Measurements from ENCODE around the gene KANSL1. TPM values are rescaled to one million over a fixed set of nuclear protein-coding genes. Genes with fewer than 3 reads are reported as not detected.
A peak's percentile ranks its signal among the peaks of the same experiment; 100 is the strongest.

Gene KANSL1
- total and polyA plus RNA-seq, 2 experiments from 2014 or later, result 49.0 to 206 TPM

DNA sequence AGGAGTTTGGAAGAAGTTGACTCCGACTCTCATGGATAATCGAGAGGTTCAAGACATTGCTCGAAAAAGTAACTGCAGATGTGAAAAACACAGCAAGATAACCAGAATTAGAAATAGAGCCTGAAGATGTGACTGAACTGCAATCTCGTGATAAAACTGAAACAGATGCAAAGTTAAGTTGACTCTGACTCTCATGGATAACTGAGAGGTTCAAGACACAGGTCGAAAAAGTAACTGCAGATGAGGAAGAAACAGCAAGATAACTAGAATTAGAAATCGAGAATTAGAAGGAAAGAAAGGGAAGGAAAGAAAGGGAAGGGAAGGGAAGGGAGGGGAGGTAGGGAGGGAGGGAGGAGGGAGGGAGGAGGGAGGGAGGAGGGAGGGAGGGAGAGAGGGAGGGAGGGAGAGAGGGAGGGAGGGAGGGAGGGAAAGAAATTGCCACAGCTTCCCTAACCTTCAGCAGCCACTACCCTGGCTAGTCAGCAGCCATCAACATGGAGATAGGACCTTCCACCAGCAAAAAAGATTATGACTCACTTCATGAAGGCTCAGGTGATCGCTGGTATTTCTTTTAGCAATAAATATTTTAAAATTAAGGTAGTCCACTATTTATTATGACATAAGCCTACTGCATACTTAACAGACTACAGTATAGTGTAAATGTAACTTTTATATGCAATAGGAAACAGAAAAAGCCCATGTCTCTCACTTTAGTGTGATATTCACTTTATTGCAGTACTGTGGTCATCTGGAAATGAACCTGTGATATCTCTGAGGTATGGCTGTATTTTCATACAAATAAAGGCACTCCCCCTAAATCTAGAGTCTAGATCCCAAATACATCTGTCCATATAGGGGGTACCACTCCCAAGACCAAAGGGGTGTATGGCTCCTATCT lies 68.3 kb downstream of the KANSL1 start:
- H3K36me3 Mint-ChIP-seq (ENCODE audit: low read depth), result no peaks in the 10 kb centered on the region
- TF ChIP-seq CREB1 (CRISPR knock-in tag; IDR thresholded peaks at IDR 0.05; ENCODE audit: low read depth), result no peak
- TF ChIP-seq, protein P1, sequence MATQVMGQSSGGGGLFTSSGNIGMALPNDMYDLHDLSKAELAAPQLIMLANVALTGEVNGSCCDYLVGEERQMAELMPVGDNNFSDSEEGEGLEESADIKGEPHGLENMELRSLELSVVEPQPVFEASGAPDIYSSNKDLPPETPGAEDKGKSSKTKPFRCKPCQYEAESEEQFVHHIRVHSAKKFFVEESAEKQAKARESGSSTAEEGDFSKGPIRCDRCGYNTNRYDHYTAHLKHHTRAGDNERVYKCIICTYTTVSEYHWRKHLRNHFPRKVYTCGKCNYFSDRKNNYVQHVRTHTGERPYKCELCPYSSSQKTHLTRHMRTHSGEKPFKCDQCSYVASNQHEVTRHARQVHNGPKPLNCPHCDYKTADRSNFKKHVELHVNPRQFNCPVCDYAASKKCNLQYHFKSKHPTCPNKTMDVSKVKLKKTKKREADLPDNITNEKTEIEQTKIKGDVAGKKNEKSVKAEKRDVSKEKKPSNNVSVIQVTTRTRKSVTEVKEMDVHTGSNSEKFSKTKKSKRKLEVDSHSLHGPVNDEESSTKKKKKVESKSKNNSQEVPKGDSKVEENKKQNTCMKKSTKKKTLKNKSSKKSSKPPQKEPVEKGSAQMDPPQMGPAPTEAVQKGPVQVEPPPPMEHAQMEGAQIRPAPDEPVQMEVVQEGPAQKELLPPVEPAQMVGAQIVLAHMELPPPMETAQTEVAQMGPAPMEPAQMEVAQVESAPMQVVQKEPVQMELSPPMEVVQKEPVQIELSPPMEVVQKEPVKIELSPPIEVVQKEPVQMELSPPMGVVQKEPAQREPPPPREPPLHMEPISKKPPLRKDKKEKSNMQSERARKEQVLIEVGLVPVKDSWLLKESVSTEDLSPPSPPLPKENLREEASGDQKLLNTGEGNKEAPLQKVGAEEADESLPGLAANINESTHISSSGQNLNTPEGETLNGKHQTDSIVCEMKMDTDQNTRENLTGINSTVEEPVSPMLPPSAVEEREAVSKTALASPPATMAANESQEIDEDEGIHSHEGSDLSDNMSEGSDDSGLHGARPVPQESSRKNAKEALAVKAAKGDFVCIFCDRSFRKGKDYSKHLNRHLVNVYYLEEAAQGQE (IDR thresholded peaks at IDR 0.05; ENCODE audit: unreplicated experiment), result no peak
- TF ChIP-seq ZNF331 (CRISPR knock-in tag; IDR thresholded peaks at IDR 0.05; ENCODE audit: low read depth), result no peak
- TF ChIP-seq ZNF114 (CRISPR knock-in tag; IDR thresholded peaks at IDR 0.05), result no peak
- TF ChIP-seq, protein P2, sequence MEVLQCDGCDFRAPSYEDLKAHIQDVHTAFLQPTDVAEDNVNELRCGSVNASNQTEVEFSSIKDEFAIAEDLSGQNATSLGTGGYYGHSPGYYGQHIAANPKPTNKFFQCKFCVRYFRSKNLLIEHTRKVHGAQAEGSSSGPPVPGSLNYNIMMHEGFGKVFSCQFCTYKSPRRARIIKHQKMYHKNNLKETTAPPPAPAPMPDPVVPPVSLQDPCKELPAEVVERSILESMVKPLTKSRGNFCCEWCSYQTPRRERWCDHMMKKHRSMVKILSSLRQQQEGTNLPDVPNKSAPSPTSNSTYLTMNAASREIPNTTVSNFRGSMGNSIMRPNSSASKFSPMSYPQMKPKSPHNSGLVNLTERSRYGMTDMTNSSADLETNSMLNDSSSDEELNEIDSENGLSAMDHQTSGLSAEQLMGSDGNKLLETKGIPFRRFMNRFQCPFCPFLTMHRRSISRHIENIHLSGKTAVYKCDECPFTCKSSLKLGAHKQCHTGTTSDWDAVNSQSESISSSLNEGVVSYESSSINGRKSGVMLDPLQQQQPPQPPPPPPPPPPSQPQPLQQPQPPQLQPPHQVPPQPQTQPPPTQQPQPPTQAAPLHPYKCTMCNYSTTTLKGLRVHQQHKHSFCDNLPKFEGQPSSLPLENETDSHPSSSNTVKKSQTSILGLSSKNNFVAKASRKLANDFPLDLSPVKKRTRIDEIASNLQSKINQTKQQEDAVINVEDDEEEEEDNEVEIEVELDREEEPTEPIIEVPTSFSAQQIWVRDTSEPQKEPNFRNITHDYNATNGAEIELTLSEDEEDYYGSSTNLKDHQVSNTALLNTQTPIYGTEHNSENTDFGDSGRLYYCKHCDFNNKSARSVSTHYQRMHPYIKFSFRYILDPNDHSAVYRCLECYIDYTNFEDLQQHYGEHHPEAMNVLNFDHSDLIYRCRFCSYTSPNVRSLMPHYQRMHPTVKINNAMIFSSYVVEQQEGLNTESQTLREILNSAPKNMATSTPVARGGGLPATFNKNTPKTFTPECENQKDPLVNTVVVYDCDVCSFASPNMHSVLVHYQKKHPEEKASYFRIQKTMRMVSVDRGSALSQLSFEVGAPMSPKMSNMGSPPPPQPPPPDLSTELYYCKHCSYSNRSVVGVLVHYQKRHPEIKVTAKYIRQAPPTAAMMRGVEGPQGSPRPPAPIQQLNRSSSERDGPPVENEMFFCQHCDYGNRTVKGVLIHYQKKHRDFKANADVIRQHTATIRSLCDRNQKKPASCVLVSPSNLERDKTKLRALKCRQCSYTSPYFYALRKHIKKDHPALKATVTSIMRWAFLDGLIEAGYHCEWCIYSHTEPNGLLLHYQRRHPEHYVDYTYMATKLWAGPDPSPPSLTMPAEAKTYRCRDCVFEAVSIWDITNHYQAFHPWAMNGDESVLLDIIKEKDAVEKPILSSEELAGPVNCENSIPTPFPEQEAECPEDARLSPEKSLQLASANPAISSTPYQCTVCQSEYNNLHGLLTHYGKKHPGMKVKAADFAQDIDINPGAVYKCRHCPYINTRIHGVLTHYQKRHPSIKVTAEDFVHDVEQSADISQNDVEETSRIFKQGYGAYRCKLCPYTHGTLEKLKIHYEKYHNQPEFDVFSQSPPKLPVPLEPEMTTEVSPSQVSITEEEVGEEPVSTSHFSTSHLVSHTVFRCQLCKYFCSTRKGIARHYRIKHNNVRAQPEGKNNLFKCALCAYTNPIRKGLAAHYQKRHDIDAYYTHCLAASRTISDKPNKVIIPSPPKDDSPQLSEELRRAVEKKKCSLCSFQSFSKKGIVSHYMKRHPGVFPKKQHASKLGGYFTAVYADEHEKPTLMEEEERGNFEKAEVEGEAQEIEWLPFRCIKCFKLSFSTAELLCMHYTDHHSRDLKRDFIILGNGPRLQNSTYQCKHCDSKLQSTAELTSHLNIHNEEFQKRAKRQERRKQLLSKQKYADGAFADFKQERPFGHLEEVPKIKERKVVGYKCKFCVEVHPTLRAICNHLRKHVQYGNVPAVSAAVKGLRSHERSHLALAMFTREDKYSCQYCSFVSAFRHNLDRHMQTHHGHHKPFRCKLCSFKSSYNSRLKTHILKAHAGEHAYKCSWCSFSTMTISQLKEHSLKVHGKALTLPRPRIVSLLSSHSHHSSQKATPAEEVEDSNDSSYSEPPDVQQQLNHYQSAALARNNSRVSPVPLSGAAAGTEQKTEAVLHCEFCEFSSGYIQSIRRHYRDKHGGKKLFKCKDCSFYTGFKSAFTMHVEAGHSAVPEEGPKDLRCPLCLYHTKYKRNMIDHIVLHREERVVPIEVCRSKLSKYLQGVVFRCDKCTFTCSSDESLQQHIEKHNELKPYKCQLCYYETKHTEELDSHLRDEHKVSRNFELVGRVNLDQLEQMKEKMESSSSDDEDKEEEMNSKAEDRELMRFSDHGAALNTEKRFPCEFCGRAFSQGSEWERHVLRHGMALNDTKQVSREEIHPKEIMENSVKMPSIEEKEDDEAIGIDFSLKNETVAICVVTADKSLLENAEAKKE (CRISPR knock-in tag; IDR thresholded peaks at IDR 0.05), result no peak
- no peak for TF ChIP-seq EZH2 (IDR thresholded peaks at IDR 0.05; ENCODE audit: low read depth, unreplicated experiment)
- TF ChIP-seq POLR2AphosphoS5 (IDR thresholded peaks at IDR 0.05; ENCODE audit: low read depth), result no peak
- TF ChIP-seq, protein P3, sequence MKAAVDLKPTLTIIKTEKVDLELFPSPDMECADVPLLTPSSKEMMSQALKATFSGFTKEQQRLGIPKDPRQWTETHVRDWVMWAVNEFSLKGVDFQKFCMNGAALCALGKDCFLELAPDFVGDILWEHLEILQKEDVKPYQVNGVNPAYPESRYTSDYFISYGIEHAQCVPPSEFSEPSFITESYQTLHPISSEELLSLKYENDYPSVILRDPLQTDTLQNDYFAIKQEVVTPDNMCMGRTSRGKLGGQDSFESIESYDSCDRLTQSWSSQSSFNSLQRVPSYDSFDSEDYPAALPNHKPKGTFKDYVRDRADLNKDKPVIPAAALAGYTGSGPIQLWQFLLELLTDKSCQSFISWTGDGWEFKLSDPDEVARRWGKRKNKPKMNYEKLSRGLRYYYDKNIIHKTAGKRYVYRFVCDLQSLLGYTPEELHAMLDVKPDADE (IDR thresholded peaks at IDR 0.05), result no peak
- TF ChIP-seq EZH2phosphoT487 (IDR thresholded peaks at IDR 0.05; ENCODE audit: unreplicated experiment), result no peak
- TF ChIP-seq NANOG (IDR thresholded peaks at IDR 0.05; ENCODE audit: borderline replicate concordance), result no peak
- no peak for TF ChIP-seq STAT1 (IDR thresholded peaks at IDR 0.05; ENCODE audit: unreplicated experiment)
- TF ChIP-seq JUNB (IDR thresholded peaks at IDR 0.05; ENCODE audit: unreplicated experiment), result no peak
- TF ChIP-seq, protein P4, sequence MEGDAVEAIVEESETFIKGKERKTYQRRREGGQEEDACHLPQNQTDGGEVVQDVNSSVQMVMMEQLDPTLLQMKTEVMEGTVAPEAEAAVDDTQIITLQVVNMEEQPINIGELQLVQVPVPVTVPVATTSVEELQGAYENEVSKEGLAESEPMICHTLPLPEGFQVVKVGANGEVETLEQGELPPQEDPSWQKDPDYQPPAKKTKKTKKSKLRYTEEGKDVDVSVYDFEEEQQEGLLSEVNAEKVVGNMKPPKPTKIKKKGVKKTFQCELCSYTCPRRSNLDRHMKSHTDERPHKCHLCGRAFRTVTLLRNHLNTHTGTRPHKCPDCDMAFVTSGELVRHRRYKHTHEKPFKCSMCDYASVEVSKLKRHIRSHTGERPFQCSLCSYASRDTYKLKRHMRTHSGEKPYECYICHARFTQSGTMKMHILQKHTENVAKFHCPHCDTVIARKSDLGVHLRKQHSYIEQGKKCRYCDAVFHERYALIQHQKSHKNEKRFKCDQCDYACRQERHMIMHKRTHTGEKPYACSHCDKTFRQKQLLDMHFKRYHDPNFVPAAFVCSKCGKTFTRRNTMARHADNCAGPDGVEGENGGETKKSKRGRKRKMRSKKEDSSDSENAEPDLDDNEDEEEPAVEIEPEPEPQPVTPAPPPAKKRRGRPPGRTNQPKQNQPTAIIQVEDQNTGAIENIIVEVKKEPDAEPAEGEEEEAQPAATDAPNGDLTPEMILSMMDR (conservative IDR thresholded peaks at IDR 0.05; ENCODE audit: low read depth in 2 of 2), result no peak
- H3K4me1 Mint-ChIP-seq, result peaks cover 69% of the 10 kb centered on the region
- no peak overlapping the region for H2AFZ ChIP-seq
- no peak overlapping the region; the same call in 1 of the 2 replicates for H3K27ac ChIP-seq (ENCODE audit: low read depth)
- peak overlapping the region; percentile 29; the same call in 1 of the 2 replicates for H3K4me2 ChIP-seq
- ATAC-seq, result no peak
- H3K36me3 ChIP-seq (ENCODE audit: insufficient read depth), result no peaks in the 10 kb centered on the region
- no peak overlapping the region; the same call in 2 of the 3 replicates for H3K4me3 Mint-ChIP-seq
- H3K27me3 ChIP-seq (ENCODE audit: insufficient read depth), result no peaks in the 10 kb centered on the region
- DNase-seq (ENCODE audit: low spot score), result no peak
- H3K4me3 ChIP-seq, result no peak overlapping the region
- peaks cover 2% of the 10 kb centered on the region for H3K27me3 Mint-ChIP-seq (ENCODE audit: insufficient read depth, low read depth, poor library complexity)
- H4K20me1 ChIP-seq (replicated peaks; ENCODE audit: insufficient read depth), result peaks cover 82% of the 10 kb centered on the region
- H3K4me1 ChIP-seq (ENCODE audit: insufficient read depth), result peaks cover 66% of the 10 kb centered on the region
- peaks cover 99% of the 10 kb centered on the region for H3K79me2 ChIP-seq (replicated peaks; ENCODE audit: insufficient read depth)
- no peaks in the 10 kb centered on the region for H3K9me2 ChIP-seq (ENCODE audit: insufficient read depth)
- H3K27ac Mint-ChIP-seq, result no peak overlapping the region
- no peaks in the 10 kb centered on the region for H3F3A ChIP-seq (replicated peaks; ENCODE audit: low read depth)
- no peaks in the 10 kb centered on the region for H3K9me3 Mint-ChIP-seq
